ENCODE measurements around the gene C1QTNF8.
"Not testable (repeated sequence)": the region's sequence is repeated elsewhere in the genome, so short reads cannot be mapped to it uniquely, and the experiment has no call there.

Gene C1QTNF8

DNA sequence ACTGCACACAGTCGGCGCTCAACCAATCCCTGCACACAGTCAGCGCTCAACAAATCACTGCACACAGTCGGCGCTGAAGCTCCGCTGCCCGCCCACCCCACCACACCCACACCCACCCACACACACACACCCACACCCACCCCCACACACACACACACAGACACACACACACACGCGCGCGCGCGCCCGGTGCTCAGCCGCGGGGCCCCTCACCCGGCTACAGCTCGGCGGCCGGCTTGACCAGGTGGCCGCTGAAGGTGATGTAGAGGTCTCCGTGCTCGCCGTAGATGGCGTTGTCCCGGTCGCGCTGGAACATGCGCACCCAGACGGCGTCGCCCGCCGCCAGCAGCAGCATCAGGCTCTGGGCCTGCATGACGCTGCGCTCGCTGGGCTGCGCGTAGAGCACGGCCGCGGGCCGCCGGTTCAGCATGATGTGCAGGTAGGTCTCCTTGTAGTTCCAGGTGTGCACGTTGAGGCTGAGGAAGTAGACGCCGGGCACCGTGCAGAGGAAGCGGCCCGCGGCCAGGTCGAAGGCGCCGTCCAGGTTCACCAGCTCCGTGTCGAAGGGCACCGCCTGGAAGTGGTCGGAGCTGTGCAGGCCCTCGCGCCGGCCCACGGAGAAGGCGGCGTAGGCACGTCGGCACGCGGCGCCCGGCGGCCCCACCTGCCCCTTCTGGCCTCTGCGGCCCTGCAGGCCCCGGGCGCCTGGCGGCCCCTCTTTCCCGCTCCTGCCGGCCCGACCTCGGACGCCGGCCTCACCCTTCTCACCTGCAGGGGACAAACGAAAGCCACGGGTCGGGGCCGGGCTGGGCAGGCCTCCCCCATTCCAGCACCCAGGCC is 2.5 kb downstream of the C1QTNF8 start:
- no peak for DNase-seq (ENCODE audit: low read depth)

DNA sequence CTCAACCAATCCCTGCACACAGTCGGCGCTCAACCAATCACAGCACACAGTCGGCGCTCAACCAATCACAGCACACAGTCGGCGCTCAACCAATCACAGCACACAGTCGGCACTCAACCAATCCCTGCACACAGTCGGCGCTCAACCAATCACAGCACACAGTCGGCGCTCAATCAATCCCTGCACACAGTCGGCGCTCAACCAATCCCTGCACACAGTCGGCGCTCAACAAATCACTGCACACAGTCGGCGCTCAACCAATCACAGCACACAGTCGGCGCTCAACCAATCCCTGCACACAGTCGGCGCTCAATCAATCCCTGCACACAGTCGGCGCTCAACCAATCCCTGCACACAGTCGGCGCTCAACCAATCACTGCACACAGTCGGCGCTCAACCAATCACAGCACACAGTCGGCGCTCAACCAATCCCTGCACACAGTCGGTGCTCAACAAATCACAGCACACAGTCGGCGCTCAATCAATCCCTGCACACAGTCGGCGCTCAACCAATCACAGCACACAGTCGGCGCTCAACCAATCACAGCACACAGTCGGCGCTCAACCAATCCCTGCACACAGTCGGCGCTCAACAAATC is 3.3 kb downstream of the C1QTNF8 start:
- DNase-seq (ENCODE audit: low read depth): not testable (repeated sequence)

DNA sequence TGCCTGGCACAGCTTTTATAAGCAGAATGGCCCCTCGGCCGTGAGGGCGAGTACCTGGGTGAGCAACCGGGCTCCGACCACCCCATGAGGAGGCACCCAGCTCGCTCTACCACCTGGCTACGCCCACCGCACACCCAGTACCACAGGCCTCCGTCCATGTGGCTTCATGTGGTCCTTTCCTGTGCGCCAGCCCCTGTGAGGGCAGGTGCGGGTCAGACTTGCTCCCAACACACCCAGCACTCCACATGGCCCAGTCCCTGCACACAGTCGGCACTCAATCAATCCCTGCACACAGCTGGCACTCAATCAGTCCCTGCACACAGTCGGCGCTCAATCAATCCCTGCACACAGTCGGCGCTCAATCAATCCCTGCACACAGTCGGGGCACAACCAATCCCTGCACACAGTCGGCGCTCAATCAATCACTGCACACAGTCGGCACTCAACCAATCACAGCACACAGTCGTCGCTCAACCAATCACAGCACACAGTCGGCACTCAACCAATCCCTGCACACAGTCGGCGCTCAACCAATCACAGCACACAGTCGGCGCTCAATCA is 4.0 kb downstream of the C1QTNF8 start:
- DNase-seq (ENCODE audit: low read depth): no peak

DNA sequence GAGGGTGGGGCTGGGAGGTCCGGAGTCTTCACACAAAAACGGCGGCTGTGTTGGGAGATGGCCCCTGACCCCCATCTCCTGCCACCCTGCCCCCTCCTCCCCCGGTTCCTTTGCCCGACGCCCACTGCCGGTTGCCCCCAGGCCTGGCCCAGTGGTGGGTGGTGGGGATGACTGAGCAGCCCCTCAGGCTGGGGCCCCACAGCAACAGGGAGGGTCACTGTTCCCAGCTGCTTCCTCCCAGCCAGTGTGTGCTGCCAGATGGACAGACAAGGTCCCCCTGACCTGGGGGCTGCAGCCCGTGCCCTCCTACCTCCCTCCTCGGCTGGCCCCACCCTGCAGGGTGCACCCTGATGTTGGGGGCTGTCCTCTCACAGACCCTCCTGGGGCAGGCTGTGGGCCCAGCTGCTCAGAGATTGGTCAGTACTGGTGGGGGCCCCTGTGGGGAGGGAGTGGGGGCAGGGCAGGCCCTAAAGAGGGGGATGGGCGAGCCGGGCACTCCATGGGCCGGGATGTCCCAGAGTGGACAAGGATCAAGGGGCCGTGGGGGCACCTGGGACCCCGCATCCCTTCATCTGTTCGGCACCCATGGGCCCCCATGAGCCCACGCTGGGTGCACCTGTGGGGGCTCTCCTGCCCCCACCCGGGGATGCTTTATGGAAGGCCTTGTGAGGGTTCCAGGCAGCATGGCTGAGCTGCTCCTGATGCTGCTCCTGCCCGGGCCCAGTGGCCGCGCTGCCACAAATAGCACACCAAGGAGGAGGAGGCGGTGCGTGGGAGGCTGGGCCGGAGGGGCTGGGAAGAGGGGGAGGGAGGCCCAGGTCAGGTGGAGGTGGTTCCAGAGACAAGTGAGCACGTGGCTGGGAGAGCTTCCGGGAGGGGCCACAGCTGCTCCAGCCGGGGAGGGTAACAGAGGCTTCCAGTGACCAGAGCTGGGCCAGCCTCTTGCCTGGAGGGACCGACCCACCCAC is 5.1 kb downstream of the C1QTNF8 start:
- no peak for DNase-seq (ENCODE audit: low read depth)

DNA sequence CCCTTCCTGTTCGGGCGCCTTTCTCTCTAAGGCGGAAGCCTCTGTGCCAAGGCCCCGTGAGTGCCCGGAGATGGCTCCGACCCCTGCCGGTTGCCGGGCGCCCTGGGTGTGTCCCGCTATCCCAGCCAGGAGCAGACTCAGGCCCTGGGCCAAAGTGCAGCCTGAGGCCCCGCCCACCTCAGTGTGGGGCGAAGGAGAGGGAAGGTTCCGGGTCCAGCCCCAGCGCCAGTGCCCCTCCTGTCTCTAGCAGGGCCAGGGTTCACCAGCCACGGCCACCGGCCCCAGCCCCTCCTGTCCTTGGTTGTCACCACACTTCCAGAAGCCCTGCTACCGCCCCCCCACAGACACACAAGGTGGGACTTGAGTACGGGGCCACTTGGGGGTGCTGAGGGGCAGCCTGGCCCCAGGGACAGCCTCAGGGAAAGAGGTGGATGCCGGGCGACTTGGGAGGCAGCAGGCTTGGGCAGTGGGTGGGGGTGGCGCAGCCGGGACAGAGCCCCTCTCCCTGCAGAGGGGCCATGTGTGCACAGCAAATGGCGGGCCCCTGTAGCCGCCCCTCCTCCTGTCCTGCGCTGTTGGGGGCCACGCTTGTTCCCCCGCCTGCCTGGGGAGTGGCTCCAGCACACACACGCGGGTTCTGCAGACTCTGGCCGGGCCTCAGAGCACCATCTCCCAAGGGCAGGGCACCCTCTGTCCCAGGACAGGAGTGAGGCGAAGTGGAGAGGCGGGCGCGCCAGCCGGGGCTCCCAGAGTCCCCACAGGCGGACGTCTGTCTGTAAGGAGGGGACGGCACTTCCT is 6.0 kb downstream of the C1QTNF8 start:
- no peak for DNase-seq (ENCODE audit: low read depth)

DNA sequence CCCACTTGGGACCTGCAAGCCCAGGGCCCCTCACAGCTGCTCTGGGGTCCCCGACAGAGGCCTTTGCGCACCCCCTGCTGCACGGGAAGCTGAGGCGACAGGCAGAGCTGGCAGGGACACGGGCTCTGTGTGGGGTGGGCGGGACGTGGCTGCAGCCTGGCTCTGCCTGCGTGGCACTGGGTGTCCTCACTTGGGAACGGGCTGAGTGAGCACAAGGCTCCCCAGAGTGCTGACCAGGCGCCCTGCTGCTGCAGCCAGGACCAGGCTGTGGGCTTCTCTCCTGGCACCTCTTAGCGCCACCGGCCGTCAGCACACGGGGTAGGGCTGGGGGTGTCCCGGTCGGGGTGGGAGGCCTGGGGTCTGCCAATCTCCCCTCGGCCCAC is 6.6 kb downstream of the C1QTNF8 start:
- no peak for DNase-seq (ENCODE audit: low read depth)

DNA sequence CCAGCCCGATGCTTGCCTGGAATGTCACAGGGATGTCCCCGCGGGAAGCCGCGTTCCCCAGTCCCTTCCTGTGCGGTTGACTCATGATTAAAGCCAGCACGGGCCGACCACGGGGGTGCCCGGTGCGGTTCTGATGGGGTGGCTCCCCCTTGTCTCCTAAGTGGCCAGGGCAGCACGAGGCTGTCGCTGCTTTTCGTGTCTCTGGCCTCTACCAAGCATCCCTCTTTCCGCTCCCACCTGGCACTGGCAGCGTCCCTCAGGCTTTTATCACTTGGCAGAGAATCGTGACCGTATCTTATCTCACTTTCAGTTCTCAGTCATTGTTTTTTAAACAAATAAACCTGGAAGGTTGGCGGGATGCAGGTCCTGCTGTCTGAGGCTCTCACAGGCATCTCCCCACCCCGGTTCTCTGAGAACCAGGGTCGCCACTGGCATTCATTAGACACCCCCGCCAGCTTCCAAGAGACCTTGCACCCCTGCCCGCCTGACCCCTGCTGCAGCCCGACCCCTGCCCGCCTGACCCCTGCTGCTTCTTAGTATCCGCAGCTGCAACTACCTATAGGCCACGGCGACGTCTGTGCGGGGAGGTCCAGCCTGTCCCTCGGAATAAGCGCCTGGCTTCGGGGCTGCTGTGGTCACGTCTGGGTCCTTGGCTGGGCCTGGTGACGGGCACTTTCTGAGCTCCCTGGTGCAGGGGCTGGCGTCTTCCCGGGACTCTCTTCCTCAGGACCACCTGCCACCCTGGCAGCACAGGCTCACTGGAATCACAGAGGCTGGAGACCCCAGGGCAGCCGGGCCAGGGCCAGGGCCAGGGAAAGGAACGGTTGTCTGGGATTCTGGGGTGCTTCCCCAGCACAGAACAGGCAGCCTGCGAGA is 7.5 kb downstream of the C1QTNF8 start:
- no peak for DNase-seq (ENCODE audit: low read depth)

DNA sequence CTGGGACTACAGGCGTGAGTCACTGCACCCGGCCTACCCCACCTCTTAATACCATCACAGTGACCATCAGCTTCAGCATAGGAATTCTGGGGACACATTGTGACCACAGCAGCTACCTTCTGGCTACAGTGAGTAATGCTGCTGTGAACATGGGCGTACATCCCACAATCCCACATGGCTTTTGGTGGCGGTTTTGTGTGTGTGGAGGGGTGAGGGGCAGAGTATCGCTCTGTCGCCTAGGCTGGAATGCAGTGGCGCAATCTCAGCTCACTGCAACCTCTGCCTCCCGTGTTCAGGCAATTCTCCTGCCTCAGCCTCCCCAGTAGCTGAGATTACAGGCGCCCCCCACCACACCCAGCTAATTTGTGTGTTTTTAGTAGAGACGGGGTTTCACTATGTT is 9.6 kb downstream of the C1QTNF8 start:
- DNase-seq (ENCODE audit: low read depth): not testable (repeated sequence)

DNA sequence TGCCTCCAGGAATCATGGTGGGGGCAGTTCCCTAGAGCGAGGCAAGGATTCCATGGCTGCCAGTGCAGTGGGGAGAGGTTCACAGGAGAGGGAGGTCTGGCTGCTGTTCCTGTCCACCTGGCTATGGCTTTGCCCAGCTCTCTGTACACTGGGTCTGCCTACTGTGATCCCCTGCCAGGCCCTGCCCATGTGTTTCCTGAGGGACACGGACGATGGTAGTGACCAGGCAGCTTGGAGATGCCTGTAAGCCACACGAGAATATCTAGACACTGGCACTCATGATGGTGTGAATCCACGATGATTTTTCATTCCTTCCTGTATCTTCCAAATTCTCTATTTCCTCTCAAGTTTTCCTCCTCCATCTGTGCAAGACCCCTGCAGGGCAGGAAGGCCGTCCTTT is 11.1 kb downstream of the C1QTNF8 start:
- no peak for DNase-seq (ENCODE audit: low read depth)

DNA sequence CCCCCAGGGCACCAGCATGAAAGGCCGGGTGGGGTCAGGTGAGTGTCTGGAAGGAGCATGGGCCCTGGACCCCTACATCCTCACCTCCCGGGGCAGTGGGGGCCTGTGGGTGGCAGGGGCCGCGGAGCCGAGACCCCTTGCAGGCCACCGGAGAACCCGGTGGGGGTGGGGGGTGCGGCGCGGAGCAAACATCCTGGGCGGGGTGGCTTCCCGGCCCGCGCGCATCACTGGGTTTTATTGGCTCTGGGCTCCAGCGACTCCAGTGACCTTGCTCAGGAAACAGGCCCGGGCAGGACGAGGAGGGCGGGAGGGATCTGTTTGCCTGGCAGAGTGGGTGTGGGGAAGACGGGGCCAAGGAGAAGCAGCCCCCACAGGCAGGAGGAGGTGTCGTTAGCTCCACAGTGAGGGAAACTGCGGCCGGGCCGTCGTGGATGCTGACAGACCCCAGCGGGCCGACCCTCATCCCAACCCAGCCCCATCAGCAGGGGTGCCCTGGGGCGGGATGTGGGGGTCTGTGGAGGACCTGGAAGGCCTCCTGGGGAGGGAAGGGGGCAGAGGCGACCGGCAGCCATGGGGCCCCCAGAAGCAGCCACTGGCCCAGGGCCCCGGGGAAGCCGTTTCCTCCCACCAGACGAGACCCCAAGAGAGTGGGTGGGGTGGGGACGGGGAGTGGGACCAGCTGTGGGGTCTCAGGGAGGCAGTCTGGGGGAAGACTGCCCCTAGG is 12.9 kb downstream of the C1QTNF8 start:
- no peak for DNase-seq (ENCODE audit: low read depth)

DNA sequence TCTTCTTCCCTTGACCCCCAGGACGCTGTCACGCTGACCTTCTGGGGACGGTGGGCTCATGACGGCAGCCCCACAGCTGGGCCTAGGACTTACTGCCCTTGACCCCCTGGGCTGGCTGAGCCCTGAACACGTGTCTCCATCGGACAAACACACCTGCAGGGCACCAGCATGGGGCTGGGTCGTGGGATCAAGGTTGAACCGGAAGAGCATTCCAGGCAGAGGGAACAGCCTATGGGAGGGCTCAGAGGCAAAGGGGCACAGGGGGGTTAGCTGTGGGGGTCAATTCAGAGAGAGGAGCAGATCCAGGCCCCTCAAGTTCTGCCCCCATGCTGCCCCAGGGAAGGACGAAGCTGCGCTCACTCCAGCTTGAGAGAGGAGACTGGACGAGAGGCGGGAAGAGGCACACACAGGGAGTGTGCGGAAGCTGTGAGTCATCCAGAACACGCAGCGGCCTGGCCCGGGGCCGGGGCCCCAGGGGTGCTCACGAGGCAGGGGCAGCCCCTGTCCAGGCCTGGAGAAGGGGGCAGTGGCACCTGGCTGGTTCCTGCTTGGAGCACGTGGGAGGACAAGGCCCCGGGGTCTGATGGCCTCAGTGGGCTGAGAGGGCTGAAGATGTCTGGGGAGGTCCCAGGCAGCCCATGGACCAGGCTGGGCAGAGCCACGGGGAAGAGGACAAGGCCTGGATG is 13.6 kb downstream of the C1QTNF8 start:
- DNase-seq (ENCODE audit: low read depth): no peak

DNA sequence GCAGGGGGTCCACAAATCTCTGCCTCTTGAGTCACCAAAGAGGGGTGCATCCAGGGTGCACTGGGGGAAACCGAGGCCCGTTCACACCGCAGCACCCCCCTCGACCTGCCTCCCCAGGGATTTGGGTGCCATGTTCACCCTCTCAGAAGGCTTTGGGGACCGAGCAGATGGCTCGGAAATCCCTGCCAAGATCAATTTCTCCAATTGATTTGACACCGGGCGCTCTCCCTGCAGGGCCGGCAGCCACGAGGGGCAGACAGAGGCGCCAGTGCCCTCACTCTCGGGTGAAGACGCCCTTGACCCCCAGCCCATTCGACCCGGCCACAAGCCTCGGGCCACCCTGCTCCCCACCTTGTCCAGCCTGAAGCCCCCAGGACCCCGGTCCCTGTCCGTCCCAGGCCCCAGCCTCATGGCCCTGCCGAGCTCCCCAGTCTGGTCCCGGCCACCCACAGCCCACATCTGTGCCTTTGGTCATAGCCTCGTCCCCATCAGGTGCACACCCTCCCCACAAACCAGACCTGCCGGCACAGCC is 14.2 kb downstream of the C1QTNF8 start:
- no peak for DNase-seq (ENCODE audit: low read depth)

DNA sequence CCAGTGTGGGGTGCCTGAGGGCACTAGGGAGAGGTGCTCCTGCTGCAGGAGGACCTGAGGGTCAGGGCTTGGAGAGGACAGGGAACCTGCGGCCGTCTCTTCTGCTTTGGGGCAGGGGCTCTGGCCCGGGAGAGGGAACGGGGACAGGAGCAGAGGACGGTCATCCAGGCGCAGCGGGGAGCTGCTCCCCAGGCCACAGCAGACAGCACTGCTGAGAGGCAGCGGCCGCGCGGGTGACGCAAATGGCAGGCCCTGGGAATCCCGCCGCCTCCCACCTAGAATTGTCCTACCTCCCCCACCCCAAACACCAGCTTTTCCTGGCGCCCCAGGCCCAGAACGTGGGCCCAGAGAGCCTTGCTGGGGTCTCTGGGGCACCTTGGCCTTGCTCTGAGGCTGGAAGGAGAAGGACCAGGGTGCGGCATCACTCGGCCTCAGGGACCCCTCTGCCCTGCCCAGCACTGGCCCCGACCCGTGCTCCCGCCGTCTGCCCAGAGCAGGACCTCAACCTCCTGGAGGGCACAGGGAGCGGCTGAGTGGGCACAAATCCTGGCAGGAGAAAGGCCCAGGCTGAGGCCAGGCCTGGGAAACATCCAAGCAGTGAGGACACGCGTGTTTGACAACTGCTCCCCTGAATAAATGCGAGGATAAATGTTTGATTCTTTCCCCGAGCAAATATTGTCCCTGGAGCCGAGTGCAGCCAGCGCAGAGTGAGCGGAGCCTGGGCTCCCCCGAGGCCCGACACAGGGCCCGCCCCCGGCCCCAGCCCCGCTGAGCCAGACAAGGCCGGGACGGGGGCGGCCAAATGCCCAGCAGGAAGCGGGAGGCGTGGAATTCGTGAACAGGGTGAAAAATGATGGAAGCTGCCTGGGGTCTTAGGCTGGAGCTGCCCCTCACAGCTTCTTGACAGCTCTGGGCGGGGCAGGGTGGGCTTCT is 15.0 kb downstream of the C1QTNF8 start:
- no peak for DNase-seq (ENCODE audit: low read depth)

DNA sequence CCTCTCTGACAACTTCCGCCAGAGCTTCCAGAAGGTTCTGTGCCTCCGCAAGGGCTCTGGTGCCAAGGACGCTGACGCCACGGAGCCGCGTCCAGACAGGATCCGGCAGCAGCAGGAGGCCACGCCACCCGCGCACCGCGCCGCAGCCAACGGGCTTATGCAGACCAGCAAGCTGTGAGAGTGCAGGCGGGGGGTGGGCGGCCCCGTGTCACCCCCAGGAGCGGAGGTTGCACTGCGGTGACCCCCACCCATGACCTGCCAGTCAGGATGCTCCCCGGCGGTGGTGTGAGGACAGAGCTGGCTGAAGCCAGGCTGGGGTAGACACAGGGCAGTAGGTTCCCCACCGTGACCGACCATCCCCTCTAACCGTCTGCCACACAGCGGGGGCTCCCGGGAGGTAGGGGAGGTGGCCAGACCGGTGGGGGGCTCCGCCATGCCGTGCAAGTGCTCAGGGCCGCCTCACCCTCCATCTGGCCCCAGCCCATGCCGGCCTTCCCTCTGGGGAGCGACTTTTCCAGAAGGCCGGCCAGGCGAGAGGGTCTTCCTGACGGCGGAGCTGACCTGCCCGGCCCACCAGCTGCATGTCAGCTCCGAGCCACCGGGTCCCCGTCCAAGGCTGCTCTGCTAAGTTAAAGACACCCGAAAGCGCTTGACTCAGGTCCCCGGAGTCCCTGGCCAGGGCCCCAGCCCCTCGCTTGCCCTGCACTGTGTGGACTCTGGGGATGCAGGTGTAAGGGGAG is 16.1 kb downstream of the C1QTNF8 start:
- DNase-seq (ENCODE audit: low read depth): no peak

DNA sequence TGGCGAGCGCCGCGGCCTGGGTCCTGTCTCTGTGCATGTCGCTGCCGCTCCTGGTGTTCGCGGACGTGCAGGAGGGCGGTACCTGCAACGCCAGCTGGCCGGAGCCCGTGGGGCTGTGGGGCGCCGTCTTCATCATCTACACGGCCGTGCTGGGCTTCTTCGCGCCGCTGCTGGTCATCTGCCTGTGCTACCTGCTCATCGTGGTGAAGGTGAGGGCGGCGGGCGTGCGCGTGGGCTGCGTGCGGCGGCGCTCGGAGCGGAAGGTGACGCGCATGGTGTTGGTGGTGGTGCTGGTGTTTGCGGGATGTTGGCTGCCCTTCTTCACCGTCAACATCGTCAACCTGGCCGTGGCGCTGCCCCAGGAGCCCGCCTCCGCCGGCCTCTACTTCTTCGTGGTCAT is 16.7 kb downstream of the C1QTNF8 start:
- DNase-seq (ENCODE audit: low read depth): no peak

DNA sequence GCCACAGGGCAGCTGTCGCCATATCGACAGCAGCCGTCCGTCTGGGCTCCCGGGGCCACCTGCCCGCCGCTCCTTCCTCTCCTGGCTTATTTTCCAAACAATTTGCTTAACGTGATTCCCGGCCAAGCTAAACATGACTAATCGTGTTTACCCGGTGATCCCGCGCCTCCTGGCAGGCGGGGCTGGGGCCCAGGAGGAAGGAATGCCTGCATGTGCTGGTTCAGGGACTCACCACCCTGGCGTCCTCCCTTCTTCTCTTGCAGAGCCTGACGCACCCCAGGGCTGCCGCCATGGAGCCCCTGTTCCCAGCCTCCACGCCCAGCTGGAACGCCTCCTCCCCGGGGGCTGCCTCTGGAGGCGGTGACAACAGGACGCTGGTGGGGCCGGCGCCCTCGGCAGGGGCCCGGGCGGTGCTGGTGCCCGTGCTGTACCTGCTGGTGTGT is 17.4 kb downstream of the C1QTNF8 start:
- peak; percentile 15 for DNase-seq (ENCODE audit: low read depth)
